Esophagus muscularis mucosa (tissue), 4 donors: Measurements from ENCODE around the gene PEPD. TPM values are rescaled to one million over a fixed set of nuclear protein-coding genes. Genes with fewer than 3 reads are reported as not detected.

ENCODE experiments used
- DNase-seq: peaks from one replicate; pipeline ENCODE4 v3.0.0-alpha.2; 2017; ENCODE audit errors: extremely low spot score
- H3K27ac ChIP-seq, 4 donors: fragments of 200-600 bp; sonication (generic); replicated peaks in 1 of 4; 1 replicate in 3 of 4; 2 replicates in 1 of 4; pipeline ENCODE4 v1.5.1; 2016 to 2019; ENCODE audit warnings: mild to moderate bottlenecking in 1 of 4
- H3K27me3 ChIP-seq, 4 donors: fragments of 200-600 bp; sonication (generic); one replicate each; pipeline versions ENCODE4 v1.5.1 to v1.6.0; 2016 to 2019
- H3K36me3 ChIP-seq, 4 donors: fragments of 200-600 bp; sonication (generic); one replicate each; pipeline ENCODE4 v1.5.1; 2016 to 2019
- H3K4me1 ChIP-seq, 4 donors: fragments of 200-600 bp; sonication (generic); one replicate each; pipeline ENCODE4 v1.5.1; 2016 to 2019
- H3K4me3 ChIP-seq, 4 donors: fragments of 200-600 bp; sonication (generic); 1 replicate in 2 of 4; 2 replicates in 2 of 4; pipeline ENCODE4 v1.5.1; 2016 to 2019; ENCODE audit warnings: mild to moderate bottlenecking in 4 of 4, moderate library complexity in 1 of 4
- H3K9me3 ChIP-seq, 4 donors: fragments of 200-600 bp; sonication (generic); 1 replicate in 3 of 4; 2 replicates in 1 of 4; pipeline ENCODE4 v1.5.1; 2016 to 2019
- CTCF ChIP-seq, 3 experiments: fragments of 200-600 bp in 2 of 3; fragments of 450-650 bp in 1 of 3; sonication (generic) in 2 of 3; IDR thresholded peaks; one replicate each; pipeline ENCODE4 v1.5.1; 2017 to 2019; ENCODE audit warnings: antibody characterized with exemption in 3 of 3, mild to moderate bottlenecking in 2 of 3, moderate library complexity in 1 of 3
- EP300 ChIP-seq: sonication (generic); formaldehyde crosslinking; IDR thresholded peaks from one replicate; pipeline ENCODE4 v1.6.1; 2017; ENCODE audit warnings: antibody characterized with exemption
- POLR2A ChIP-seq: fragments of 450-650 bp; IDR thresholded peaks from one replicate; pipeline ENCODE4 v1.6.1; 2017; ENCODE audit warnings: antibody characterized with exemption, moderate library complexity, mild to moderate bottlenecking, low read depth
- POLR2AphosphoS5 ChIP-seq, 2 donors: sonication (generic); formaldehyde crosslinking; IDR thresholded peaks; one replicate each; pipeline ENCODE4 v1.6.1; 2017; ENCODE audit warnings: antibody characterized with exemption in 2 of 2
- WGBS: methylation state at CpG from one replicate; pipeline ENCODE4 v1.1.5; 2018; 5-methylcytosine and 5-hydroxymethylcytosine counted together
- intact Hi-C: fragments of 100-400 bp; cut with DNase I; formaldehyde crosslinking; loops from one replicate; pipeline ENCODE4 v1.15.1; 2023
- total RNA-seq, 4 donors: library from RNA; depleted of rRNA; stranded (reverse); fragments of >200 nt; gene quantifications; one replicate each; pipeline versions ENCODE4 v1.1.0 to v1.2.1, GENCODE V29; 2016

The PEPD gene
- total RNA-seq, 4 donors from 2014 or later = 59.8 to 90.9 (median 73.0) TPM

GRCh38 chr19:33434069-33434885 is 87.3 kb downstream of the PEPD start:
- no peaks in the 10 kb centered on the region for H3K27me3 ChIP-seq
- peaks cover 0 to 8% (median 2%) of the 10 kb centered on the region in 4 donors for H3K4me1 ChIP-seq
- intact Hi-C loops = no loop called here
- no peak overlapping the region for H3K4me3 ChIP-seq
- no peak for DNase-seq
- no peaks in the 10 kb centered on the region for H3K9me3 ChIP-seq
- peaks cover 0 to 11% (median 4%) of the 10 kb centered on the region in 4 donors for H3K36me3 ChIP-seq
- 87% methylated on average over 22 of the region's 22 CpGs for WGBS
- TF ChIP-seq POLR2AphosphoS5 (IDR thresholded peaks at IDR 0.05) (no peak), EP300 (no peak), POLR2A (no peak), CTCF (IDR thresholded peaks at IDR 0.05) (no peak)
- H3K27ac ChIP-seq = no peak overlapping the region

- peaks cover 0 to 8% (median 2%) of the 10 kb centered on the region in 4 donors for H3K4me1 ChIP-seq
- whole genome bisulfite sequencing = 83% methylated on average over 13 of the region's 16 CpGs
- H3K9me3 ChIP-seq = no peaks in the 10 kb centered on the region
- no peak for DNase-seq
- no peak overlapping the region for H3K4me3 ChIP-seq
- TF ChIP-seq POLR2AphosphoS5 (IDR thresholded peaks at IDR 0.05) (no peak), EP300 (no peak), POLR2A (no peak), CTCF (IDR thresholded peaks at IDR 0.05) (no peak)
- intact Hi-C loops = no loop called here
- no peaks in the 10 kb centered on the region for H3K27me3 ChIP-seq
- H3K36me3 ChIP-seq = peaks cover 0 to 11% (median 4%) of the 10 kb centered on the region in 4 donors
- no peak overlapping the region for H3K27ac ChIP-seq
Measured at GRCh38 chr19:33432446-33433170, 89.0 kb downstream of the PEPD start.

GRCh38 chr19:33432015-33432414 is 89.6 kb downstream of the PEPD start:
- Histone ChIP-seq H3K36me3 (peaks cover 0 to 11% (median 4%) of the 10 kb centered on the region in 4 donors), H3K27ac (no peak overlapping the region), H3K4me1 (peaks cover 0 to 8% (median 2%) of the 10 kb centered on the region in 4 donors), H3K4me3 (no peak overlapping the region), H3K9me3 (no peaks in the 10 kb centered on the region), H3K27me3 (no peaks in the 10 kb centered on the region)
- TF ChIP-seq POLR2A = no peak
- no peak for TF ChIP-seq CTCF (IDR thresholded peaks at IDR 0.05)
- TF ChIP-seq EP300 = no peak
- TF ChIP-seq POLR2AphosphoS5 (IDR thresholded peaks at IDR 0.05) = no peak
- intact Hi-C loops = no loop called here
- no peak for DNase-seq
- WGBS = 47% methylated on average over 4 of the region's 5 CpGs

- no peaks in the 10 kb centered on the region for H3K27me3 ChIP-seq
- TF ChIP-seq POLR2A = no peak
- peak; percentile 47 to 65 (median 56) for TF ChIP-seq CTCF (IDR thresholded peaks at IDR 0.05)
- TF ChIP-seq POLR2AphosphoS5 (IDR thresholded peaks at IDR 0.05) = no peak
- H3K4me3 ChIP-seq = no peak overlapping the region
- no peak for DNase-seq
- H3K27ac ChIP-seq = no peak overlapping the region
- WGBS = 37% methylated on average over 13 of the region's 13 CpGs
- H3K9me3 ChIP-seq = no peaks in the 10 kb centered on the region
- intact Hi-C loops = loop anchor here (2.0 kb wide), 1 partner anchor 340 kb away; no protein-coding TSS in a partner anchor
- peaks cover 0 to 8% (median 2%) of the 10 kb centered on the region in 4 donors for H3K4me1 ChIP-seq
- peaks cover 0 to 6% (median 3%) of the 10 kb centered on the region in 4 donors for H3K36me3 ChIP-seq
Measured at GRCh38 chr19:33430674-33431277, 90.8 kb downstream of the PEPD start.
